H1 (cell line): Measurements from ENCODE around the gene COL27A1. TPM values are rescaled to one million over a fixed set of nuclear protein-coding genes. Genes with fewer than 3 reads are reported as not detected.

ENCODE experiments used
- CTCF ChIA-PET: fragments of 300-600 bp; sonication (Branson Sonifier 250); formaldehyde crosslinking; loops from one replicate; lab custom pipeline; 2021; ENCODE audit not compliant: partially characterized antibody; lab: Charles Lee
- POLR2A ChIA-PET: fragments of 300-600 bp; sonication (Branson Sonifier 250); formaldehyde crosslinking; loops from one replicate; lab custom pipeline; 2021; ENCODE audit warnings: inconsistent platforms; ENCODE audit not compliant: partially characterized antibody; lab: Charles Lee
- DNase-seq, 2 experiments: peaks; one replicate each; pipeline versions ENCODE4 v3.0.0 to v3.0.0-alpha.2; 2010 to 2022; ENCODE audit warnings: low spot score in 2 of 2, low read depth in 1 of 2, mixed read lengths in 1 of 2
- FAIRE-seq: peaks from 2 replicates; lab custom pipeline; 2011; peaks lifted over from hg19 to GRCh38; lab: Jason Lieb, UNC
- H2AFZ ChIP-seq: 2 replicates; pipeline ENCODE4 v1.8.1; 2012; ENCODE audit warnings: low read length, inconsistent platforms
- H2AK5ac ChIP-seq: 2 replicates; pipeline ENCODE4 v1.6.1; 2013; ENCODE audit warnings: low read depth, low read length
- H2BK120ac ChIP-seq: replicated peaks from 2 replicates; pipeline ENCODE3; 2013; ENCODE audit warnings: low read depth, low read length, inconsistent platforms
- H2BK12ac ChIP-seq: 2 replicates; pipeline ENCODE4 v1.6.1; 2013; ENCODE audit warnings: low read depth, low read length
- H2BK15ac ChIP-seq: 2 replicates; pipeline ENCODE4 v1.6.1; 2013; ENCODE audit warnings: low read length
- H2BK20ac ChIP-seq: 2 replicates; pipeline ENCODE4 v1.6.1; 2013; ENCODE audit warnings: low read length
- H2BK5ac ChIP-seq: 2 replicates; pipeline ENCODE4 v1.6.1; 2013; ENCODE audit warnings: low read depth, low read length
- H3K14ac ChIP-seq: 2 replicates; pipeline ENCODE4 v1.6.1; 2013; ENCODE audit warnings: inconsistent platforms; ENCODE audit not compliant: insufficient read length
- H3K18ac ChIP-seq: 2 replicates; pipeline ENCODE4 v1.6.1; 2013; ENCODE audit warnings: low read length; ENCODE audit errors: extremely low read depth
- H3K23ac ChIP-seq: 2 replicates; pipeline ENCODE4 v1.6.1; 2013; ENCODE audit warnings: inconsistent platforms; ENCODE audit not compliant: insufficient read length
- H3K23me2 ChIP-seq: 2 replicates; pipeline ENCODE4 v1.6.1; 2013; ENCODE audit warnings: low read depth, low read length
- H3K27ac ChIP-seq: 2 replicates; pipeline ENCODE4 v1.6.1; 2011; ENCODE audit warnings: low read depth, low read length, inconsistent platforms
- H3K27me3 ChIP-seq, 4 experiments: replicated peaks in 1 of 4; 1 replicate in 1 of 4; 2 replicates in 3 of 4; pipeline versions ENCODE4 v1.6.1 to v1.8.1; 2011 to 2013; ENCODE audit warnings: low read length in 3 of 4, mild to moderate bottlenecking in 3 of 4, inconsistent platforms in 2 of 4, mixed read lengths in 2 of 4, moderate library complexity in 1 of 4; ENCODE audit not compliant: control insufficient read depth in 3 of 4, insufficient read depth in 3 of 4; ENCODE audit errors: extremely low read depth in 1 of 4
- H3K36me3 ChIP-seq, 4 experiments: 2 replicates each; pipeline versions ENCODE4 v1.6.1 to v1.8.1; 2011 to 2013; ENCODE audit warnings: mild to moderate bottlenecking in 4 of 4, low read length in 3 of 4, moderate library complexity in 2 of 4, control low read depth in 1 of 4, inconsistent platforms in 1 of 4; ENCODE audit not compliant: insufficient read depth in 4 of 4, control insufficient read depth in 2 of 4
- H3K4ac ChIP-seq: replicated peaks from 2 replicates; pipeline ENCODE3; 2013; ENCODE audit warnings: low read length, low read depth, mixed read lengths, inconsistent platforms; ENCODE audit not compliant: insufficient read length
- H3K4me1 ChIP-seq, 4 experiments: replicated peaks in 1 of 4; 1 replicate in 1 of 4; 2 replicates in 3 of 4; pipeline versions ENCODE4 v1.6.1 to v1.8.1; 2011 to 2013; ENCODE audit warnings: low read length in 3 of 4, inconsistent platforms in 2 of 4, mixed read lengths in 1 of 4; ENCODE audit not compliant: insufficient read depth in 4 of 4, control insufficient read depth in 3 of 4
- H3K4me2 ChIP-seq, 2 experiments: 2 replicates each; pipeline versions ENCODE4 v1.6.1 to v1.8.1; 2011 to 2013; ENCODE audit warnings: low read depth in 2 of 2, low read length in 2 of 2, control low read depth in 1 of 2, inconsistent platforms in 1 of 2, mild to moderate bottlenecking in 1 of 2; ENCODE audit not compliant: insufficient read depth in 1 of 2
- H3K4me3 ChIP-seq, 4 experiments: fragments of 200-600, 300-600 bp in 1 of 4; sonication (generic), shearing (Covaris generic), sonication (Bioruptor Twin) in 1 of 4; 2 replicates each; pipeline versions ENCODE4 v1.5.1 to v1.8.1; 2011 to 2016; ENCODE audit warnings: low read length in 4 of 4, low read depth in 3 of 4, control low read depth in 2 of 4, inconsistent platforms in 2 of 4, mild to moderate bottlenecking in 2 of 4, mixed read lengths in 1 of 4, moderate library complexity in 1 of 4; ENCODE audit not compliant: insufficient read depth in 2 of 4; ENCODE audit errors: extremely low read depth in 1 of 4
- H3K56ac ChIP-seq: replicated peaks from 2 replicates; pipeline ENCODE3; 2013; ENCODE audit warnings: low read depth, mild to moderate bottlenecking, mixed read lengths, low read length, inconsistent platforms; ENCODE audit not compliant: insufficient read length
- H3K79me1 ChIP-seq: 2 replicates; pipeline ENCODE4 v1.6.1; 2013; ENCODE audit warnings: low read depth, low read length, control low read depth
- H3K79me2 ChIP-seq, 2 experiments: 2 replicates each; pipeline versions ENCODE4 v1.6.1 to v1.8.1; 2012 to 2013; ENCODE audit warnings: low read length in 2 of 2, mild to moderate bottlenecking in 2 of 2, inconsistent platforms in 1 of 2; ENCODE audit not compliant: insufficient read depth in 2 of 2, control insufficient read depth in 1 of 2
- H3K9ac ChIP-seq, 4 experiments: replicated peaks in 1 of 4; 1 replicate in 1 of 4; 2 replicates in 3 of 4; pipeline versions ENCODE4 v1.6.1 to v1.8.1; 2011 to 2013; ENCODE audit warnings: low read depth in 3 of 4, low read length in 3 of 4, control low read depth in 2 of 4, mild to moderate bottlenecking in 2 of 4, moderate library complexity in 2 of 4, inconsistent platforms in 1 of 4; ENCODE audit errors: extremely low read depth in 1 of 4
- H3K9me3 ChIP-seq, 2 experiments: 2 replicates each; pipeline versions ENCODE4 v1.6.1 to v1.8.1; 2012 to 2013; ENCODE audit warnings: mild to moderate bottlenecking in 2 of 2, moderate library complexity in 2 of 2, control low read depth in 1 of 2, inconsistent platforms in 1 of 2, low read depth in 1 of 2, low read length in 1 of 2, mixed read lengths in 1 of 2; ENCODE audit not compliant: insufficient read depth in 2 of 2
- H4K20me1 ChIP-seq, 2 experiments: replicated peaks in 1 of 2; 2 replicates each; pipeline versions ENCODE3 to v1.8.1; 2011 to 2013; ENCODE audit warnings: inconsistent platforms in 2 of 2, low read length in 2 of 2, mild to moderate bottlenecking in 1 of 2; ENCODE audit not compliant: insufficient read depth in 2 of 2, control insufficient read depth in 1 of 2
- H4K5ac ChIP-seq: 2 replicates; pipeline ENCODE4 v1.6.1; 2013; ENCODE audit warnings: low read length, low read depth, mixed read lengths, inconsistent platforms; ENCODE audit not compliant: insufficient read length
- H4K8ac ChIP-seq: 2 replicates; pipeline ENCODE4 v1.8.0; 2013; ENCODE audit warnings: mild to moderate bottlenecking, moderate library complexity, low read length, inconsistent platforms; ENCODE audit not compliant: insufficient read depth; ENCODE audit errors: extremely low read depth
- H4K91ac ChIP-seq: replicated peaks from 2 replicates; pipeline ENCODE3; 2013; ENCODE audit warnings: low read length, mixed read lengths, inconsistent platforms; ENCODE audit not compliant: insufficient read length
- CBX8 ChIP-seq: fragments of 300-800, 300-1000 bp; sonication (generic); IDR thresholded peaks from 2 replicates; pipeline ENCODE4 v1.7.1; 2016; ENCODE audit warnings: low read depth, low read length, borderline replicate concordance
- CREB1 ChIP-seq: IDR thresholded peaks from 2 replicates; pipeline ENCODE4 v1.6.1; 2012; ENCODE audit warnings: inconsistent platforms
- KDM1A ChIP-seq: fragments of 200-600, 300-600 bp; sonication (generic); IDR thresholded peaks from 2 replicates; pipeline ENCODE4 v1.7.1; 2016; ENCODE audit warnings: mild to moderate bottlenecking, low read length, borderline replicate concordance
- MAFK ChIP-seq: IDR thresholded peaks from 2 replicates; pipeline ENCODE4 v1.6.1; 2012; ENCODE audit warnings: low read depth, mild to moderate bottlenecking, improper control_type of control experiment, low read length
- SP1 ChIP-seq: IDR thresholded peaks from 2 replicates; pipeline ENCODE4 v1.6.1; 2011; ENCODE audit warnings: low read depth, low read length
- USF2 ChIP-seq: IDR thresholded peaks from 2 replicates; pipeline ENCODE4 v1.6.1; 2011; ENCODE audit warnings: low read length, improper control_type of control experiment
- WGBS, 2 experiments: shearing (Covaris generic) in 1 of 2; methylation state at CpG; one replicate each; pipeline versions ENCODE4 v1.1.6 to v1.1.7; 2013 to 2015; ENCODE audit warnings: low lambda C conversion rate in 2 of 2, mixed read lengths in 2 of 2, inconsistent platforms in 1 of 2, low coverage in 1 of 2, missing lambda C conversion rate in 1 of 2; ENCODE audit not compliant: insufficient replicate concordance in 2 of 2, insufficient coverage in 1 of 2, insufficient read length in 1 of 2; ENCODE audit errors: extremely low coverage in 1 of 2, missing lambda C conversion rate in 1 of 2; 5-methylcytosine and 5-hydroxymethylcytosine counted together
- polyA plus RNA-seq, 7 experiments: library from polyadenylated mRNA; depleted of rRNA in 3 of 7; stranded (reverse) in 5 of 7; unstranded in 2 of 7; fragments of >200 nt in 5 of 7; fragments of 200-250 nt in 2 of 7; gene quantifications; 1 replicate in 5 of 7; 2 replicates in 1 of 7; 4 replicates in 1 of 7; pipeline versions ENCODE4 v1.2.1 to v1.2.3, GENCODE V29; 2011 to 2013; ENCODE audit warnings: missing spikeins in 2 of 7, mixed read lengths in 2 of 7
- total RNA-seq: library from RNA; stranded (reverse); fragmentation: NEBNext Ultra II Directional; extraction: Animal tissue kit (Norgen Biotek cat#: 25700); gene quantifications from 2 replicates; pipeline ENCODE4 v1.2.1, GENCODE V29; 2021

COL27A1 gene
- total and polyA plus RNA-seq, 2 of the 8 experiments (the other 6 are each of a cell fraction or from before 2014, with no cell fraction given), result 15.1 to 22.8 TPM

GRCh38 chr9:114341991-114342390, 186.7 kb downstream of the COL27A1 start:
- Histone ChIP-seq H3K18ac (no peak overlapping the region), H3K27me3 (no peaks in the 10 kb centered on the region), H3K36me3 (peaks cover 20 to 70% (median 55%) of the 10 kb centered on the region in 4 experiments), H3K9me3 (no peaks in the 10 kb centered on the region), H2BK15ac (no peak overlapping the region), H2BK5ac (no peak overlapping the region), H4K91ac (no peak overlapping the region), H4K8ac (no peak overlapping the region), H3K4ac (no peak overlapping the region), H3K9ac (no peak overlapping the region), H3K27ac (no peak overlapping the region), H3K4me2 (no peak overlapping the region), H2AFZ (no peak overlapping the region), H3K4me3 (no peak overlapping the region), H2BK120ac (no peak overlapping the region), H3K23ac (no peak overlapping the region), H2BK20ac (no peak overlapping the region), H3K79me1 (no peaks in the 10 kb centered on the region), H2BK12ac (no peak overlapping the region), H3K23me2 (no peaks in the 10 kb centered on the region), H2AK5ac (no peak overlapping the region), H4K5ac (no peak overlapping the region), H3K4me1 (no peaks in the 10 kb centered on the region), H3K14ac (no peak overlapping the region), H3K79me2 (no peaks in the 10 kb centered on the region), H3K56ac (no peak overlapping the region), H4K20me1 (peaks cover 0 to 2% of the 10 kb centered on the region in 2 experiments)
- TF ChIP-seq MAFK (no peak), KDM1A (no peak), SP1 (no peak), USF2 (no peak), CREB1 (no peak), CBX8 (no peak)
- FAIRE-seq (no peak), DNase-seq (no peak)
- POLR2A ChIA-PET, result interaction anchor here (1.0 to 2.1 kb wide), 3 partner anchors 10 to 43 kb away, joined by 3 to 8 read pairs (median 4); no protein-coding TSS in a partner anchor
- 91% methylated on average over 4 of the region's 4 CpGs; no CpG with 5 or more reads in 1 of the 2 experiments for WGBS, 2 experiments
- CTCF ChIA-PET, result interaction anchor here (0.6 to 2.8 kb wide), 6 partner anchors 14 to 113 kb away, joined by 3 to 14 read pairs (median 4); no protein-coding TSS in a partner anchor
